WTC11 (cell line): Measurements from ENCODE around the gene PNCK. TPM values are rescaled to one million over a fixed set of nuclear protein-coding genes. Genes with fewer than 3 reads are reported as not detected.

Source experiments
- ATAC-seq: fragments of 200-7000 bp; cut with Tn5 transposase; 2 replicates; pipeline ENCODE4 v1.10.0; 2021; ENCODE audit warnings: mild to moderate bottlenecking, moderate library complexity
- CTCF ChIA-PET: fragments of 300-600 bp; sonication (Branson Sonifier 250); formaldehyde crosslinking; loops from one replicate; lab custom pipeline; 2021; ENCODE audit warnings: antibody characterized with exemption; lab: Charles Lee
- POLR2A ChIA-PET: fragments of 350-600 bp; sonication (Branson Sonifier 250); formaldehyde crosslinking; loops from one replicate; lab custom pipeline; 2021; ENCODE audit warnings: antibody characterized with exemption; lab: Charles Lee
- DNase-seq: peaks from one replicate; pipeline ENCODE4 v3.0.0; 2021; ENCODE audit warnings: low spot score
- H3K27ac Mint-ChIP-seq: 2 replicates; pipeline ENCODE4 v1.8.0; 2021; ENCODE audit warnings: mixed read lengths
- H3K27me3 Mint-ChIP-seq: 2 replicates; pipeline ENCODE4 v1.8.0; 2021; ENCODE audit warnings: low read depth, mild to moderate bottlenecking, moderate library complexity, mixed read lengths
- H3K36me3 Mint-ChIP-seq: 2 replicates; pipeline ENCODE4 v1.8.0; 2021; ENCODE audit warnings: mixed read lengths
- H3K4me1 Mint-ChIP-seq: 2 replicates; pipeline ENCODE4 v1.8.0; 2022; ENCODE audit warnings: mixed read lengths
- H3K4me3 Mint-ChIP-seq: 2 replicates; pipeline ENCODE4 v1.8.0; 2021; ENCODE audit warnings: mild to moderate bottlenecking, moderate library complexity, mixed read lengths
- H3K9me3 Mint-ChIP-seq: 2 replicates; pipeline ENCODE4 v1.8.0; 2021; ENCODE audit warnings: mixed read lengths
- ARID4B ChIP-seq: sonication (generic); formaldehyde crosslinking; IDR thresholded peaks from 2 replicates; pipeline ENCODE4 v1.8.0; 2023; ENCODE audit warnings: missing genetic modification reagents, mild to moderate bottlenecking, borderline replicate concordance
- ATF1 ChIP-seq: sonication (generic); formaldehyde crosslinking; IDR thresholded peaks from 2 replicates; pipeline ENCODE4 v1.8.1; 2023; ENCODE audit warnings: mild to moderate bottlenecking, moderate library complexity, missing genetic modification reagents
- CREB1 ChIP-seq: sonication (generic); formaldehyde crosslinking; IDR thresholded peaks from 2 replicates; pipeline ENCODE4 v1.8.0; 2023; ENCODE audit warnings: mild to moderate bottlenecking, missing genetic modification reagents
- CREM ChIP-seq: sonication (generic); formaldehyde crosslinking; IDR thresholded peaks from 2 replicates; pipeline ENCODE4 v1.8.1; 2022; ENCODE audit warnings: mild to moderate bottlenecking, missing genetic modification reagents, moderate library complexity
- FOXP1 ChIP-seq: sonication (generic); formaldehyde crosslinking; IDR thresholded peaks from 2 replicates; pipeline ENCODE4 v1.8.0; 2022; ENCODE audit warnings: missing genetic modification reagents, mild to moderate bottlenecking, moderate library complexity, borderline replicate concordance
- GABPB1 ChIP-seq: sonication (generic); formaldehyde crosslinking; IDR thresholded peaks from 2 replicates; pipeline ENCODE4 v1.8.1; 2023; ENCODE audit warnings: mild to moderate bottlenecking, missing genetic modification reagents
- GTF2I ChIP-seq: fragments of 250-450 bp; sonication (Bioruptor Pico); conservative IDR thresholded peaks from 2 replicates; pipeline ENCODE4 v1.4.0; 2021; ENCODE audit warnings: mild to moderate bottlenecking
- KAT7 ChIP-seq: sonication (generic); formaldehyde crosslinking; IDR thresholded peaks from 2 replicates; pipeline ENCODE4 v1.8.1; 2023; ENCODE audit warnings: missing genetic modification reagents, mild to moderate bottlenecking, borderline replicate concordance
- MXD4 ChIP-seq: fragments of 250-450 bp; sonication (Bioruptor Pico); IDR thresholded peaks from 2 replicates; pipeline ENCODE4 v1.8.0; 2021; ENCODE audit warnings: mild to moderate bottlenecking, moderate library complexity, borderline replicate concordance
- MYBL2 ChIP-seq: sonication (generic); formaldehyde crosslinking; IDR thresholded peaks from 2 replicates; pipeline ENCODE4 v1.8.1; 2023; ENCODE audit warnings: mild to moderate bottlenecking, moderate library complexity, missing genetic modification reagents
- NR1H2 ChIP-seq: sonication (generic); formaldehyde crosslinking; IDR thresholded peaks from 2 replicates; pipeline ENCODE4 v1.9.0; 2021; ENCODE audit warnings: mild to moderate bottlenecking, moderate library complexity, missing genetic modification reagents
- PREB ChIP-seq: sonication (generic); formaldehyde crosslinking; IDR thresholded peaks from 2 replicates; pipeline ENCODE4 v1.8.1; 2022; ENCODE audit warnings: mild to moderate bottlenecking, missing genetic modification reagents, moderate library complexity, borderline replicate concordance
- SMAD4 ChIP-seq: sonication (generic); formaldehyde crosslinking; IDR thresholded peaks from 2 replicates; pipeline ENCODE4 v1.8.0; 2022; ENCODE audit warnings: mild to moderate bottlenecking, missing genetic modification reagents
- SOX15 ChIP-seq: fragments of 250-450 bp; sonication (Bioruptor Pico); IDR thresholded peaks from 2 replicates; pipeline ENCODE4 v1.9.0; 2021; ENCODE audit warnings: mild to moderate bottlenecking
- TP53 ChIP-seq: sonication (generic); formaldehyde crosslinking; IDR thresholded peaks from 2 replicates; pipeline ENCODE4 v1.8.1; 2023; ENCODE audit warnings: mild to moderate bottlenecking, missing genetic modification reagents
- USF1 ChIP-seq: sonication (generic); formaldehyde crosslinking; IDR thresholded peaks from 2 replicates; pipeline ENCODE4 v1.8.0; 2022; ENCODE audit warnings: mild to moderate bottlenecking, missing genetic modification reagents
- ZNF138 ChIP-seq: sonication (generic); formaldehyde crosslinking; conservative IDR thresholded peaks from 2 replicates; pipeline ENCODE4 v1.8.1; 2022; ENCODE audit warnings: mild to moderate bottlenecking, moderate library complexity, missing genetic modification reagents
- ZNF423 ChIP-seq: fragments of 250-450 bp; sonication (Bioruptor Pico); IDR thresholded peaks from 2 replicates; pipeline ENCODE4 v2.1.2; 2022; ENCODE audit warnings: mild to moderate bottlenecking, moderate library complexity
- ZNF425 ChIP-seq: fragments of 250-450 bp; sonication (Bioruptor Pico); conservative IDR thresholded peaks from 2 replicates; pipeline ENCODE4 v1.9.0; 2021; ENCODE audit warnings: mild to moderate bottlenecking
- total RNA-seq: library from RNA; stranded (reverse); gene quantifications from 3 replicates; pipeline ENCODE4 v1.2.3, GENCODE V29; 2021
- TF ChIP-seq, protein P1 (sequence below): sonication (generic); formaldehyde crosslinking; IDR thresholded peaks from 2 replicates; pipeline ENCODE4 v1.8.1; 2023; ENCODE audit warnings: mild to moderate bottlenecking, missing genetic modification reagents, moderate library complexity
- TF ChIP-seq, protein P2 (sequence below): sonication (generic); formaldehyde crosslinking; IDR thresholded peaks from 2 replicates; pipeline ENCODE4 v1.8.0; 2023; ENCODE audit warnings: mild to moderate bottlenecking, missing genetic modification reagents

The PNCK gene
- total RNA-seq, 1 experiment from 2014 or later, result 8.6 TPM

DNA sequence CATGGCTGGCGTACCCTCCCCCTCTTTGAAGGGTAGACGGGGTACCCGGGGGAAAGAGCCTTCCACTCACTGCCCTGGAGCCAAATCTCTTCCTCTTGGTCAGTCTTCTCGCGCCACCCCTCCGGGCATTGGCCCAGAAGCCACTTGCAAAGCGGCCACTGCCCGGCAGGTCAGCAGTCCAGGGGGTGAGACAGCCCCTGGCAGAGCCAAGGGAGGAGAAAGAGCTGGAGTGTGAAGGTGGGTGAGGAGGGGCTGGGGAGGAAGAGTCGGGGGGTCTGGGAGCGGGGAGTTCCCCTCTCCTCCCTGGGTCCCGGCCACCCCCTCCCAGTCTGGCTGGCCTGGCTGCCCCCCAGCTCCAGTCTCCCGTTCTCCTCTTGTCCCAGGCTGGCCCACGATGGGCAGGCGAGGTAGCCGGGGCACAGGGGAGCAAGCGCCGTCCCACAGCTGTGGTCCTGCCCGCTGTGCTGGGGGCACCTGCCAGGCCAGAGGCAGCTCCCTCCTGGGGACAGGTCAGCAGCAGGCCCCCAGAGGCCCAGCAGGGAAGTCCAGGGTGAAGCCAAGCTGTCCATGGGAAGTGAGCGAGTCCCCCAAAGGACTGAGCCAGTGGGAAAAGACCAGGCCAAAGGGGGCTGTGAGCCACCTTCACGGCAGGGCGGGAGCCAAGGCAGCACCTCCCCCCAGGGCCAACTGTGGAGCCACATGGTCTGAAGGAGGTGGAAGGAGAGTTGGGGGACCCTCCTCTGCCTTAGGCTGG, 48.2 kb downstream of the PNCK start:
- Mint-ChIP-seq H3K36me3 (no peaks in the 10 kb centered on the region), H3K4me3 (no peak overlapping the region), H3K27ac (no peak overlapping the region), H3K27me3 (no peaks in the 10 kb centered on the region; the same call in none of the 2 replicates), H3K4me1 (no peaks in the 10 kb centered on the region), H3K9me3 (no peaks in the 10 kb centered on the region)
- ChIA-PET CTCF (interaction anchor here (2.6 kb wide), 1 partner anchor 11 kb away, joined by 10 read pairs; no protein-coding TSS in a partner anchor), POLR2A (no interaction called here)
- TF ChIP-seq PREB (CRISPR knock-in tag), result no peak
- no peak for TF ChIP-seq KAT7 (CRISPR knock-in tag)
- no peak for TF ChIP-seq TP53 (CRISPR knock-in tag)
- no peak for TF ChIP-seq GABPB1 (CRISPR knock-in tag)
- no peak for TF ChIP-seq CREM (CRISPR knock-in tag)
- TF ChIP-seq SOX15 (CRISPR knock-in tag), result no peak
- TF ChIP-seq, protein P1, sequence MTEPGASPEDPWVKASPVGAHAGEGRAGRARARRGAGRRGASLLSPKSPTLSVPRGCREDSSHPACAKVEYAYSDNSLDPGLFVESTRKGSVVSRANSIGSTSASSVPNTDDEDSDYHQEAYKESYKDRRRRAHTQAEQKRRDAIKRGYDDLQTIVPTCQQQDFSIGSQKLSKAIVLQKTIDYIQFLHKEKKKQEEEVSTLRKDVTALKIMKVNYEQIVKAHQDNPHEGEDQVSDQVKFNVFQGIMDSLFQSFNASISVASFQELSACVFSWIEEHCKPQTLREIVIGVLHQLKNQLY (CRISPR knock-in tag), result no peak
- TF ChIP-seq USF1 (CRISPR knock-in tag), result no peak
- TF ChIP-seq SMAD4 (CRISPR knock-in tag), result no peak
- TF ChIP-seq ZNF425 (CRISPR knock-in tag), result no peak
- TF ChIP-seq MXD4, result no peak
- no peak for TF ChIP-seq ATF1 (CRISPR knock-in tag)
- TF ChIP-seq, protein P2, sequence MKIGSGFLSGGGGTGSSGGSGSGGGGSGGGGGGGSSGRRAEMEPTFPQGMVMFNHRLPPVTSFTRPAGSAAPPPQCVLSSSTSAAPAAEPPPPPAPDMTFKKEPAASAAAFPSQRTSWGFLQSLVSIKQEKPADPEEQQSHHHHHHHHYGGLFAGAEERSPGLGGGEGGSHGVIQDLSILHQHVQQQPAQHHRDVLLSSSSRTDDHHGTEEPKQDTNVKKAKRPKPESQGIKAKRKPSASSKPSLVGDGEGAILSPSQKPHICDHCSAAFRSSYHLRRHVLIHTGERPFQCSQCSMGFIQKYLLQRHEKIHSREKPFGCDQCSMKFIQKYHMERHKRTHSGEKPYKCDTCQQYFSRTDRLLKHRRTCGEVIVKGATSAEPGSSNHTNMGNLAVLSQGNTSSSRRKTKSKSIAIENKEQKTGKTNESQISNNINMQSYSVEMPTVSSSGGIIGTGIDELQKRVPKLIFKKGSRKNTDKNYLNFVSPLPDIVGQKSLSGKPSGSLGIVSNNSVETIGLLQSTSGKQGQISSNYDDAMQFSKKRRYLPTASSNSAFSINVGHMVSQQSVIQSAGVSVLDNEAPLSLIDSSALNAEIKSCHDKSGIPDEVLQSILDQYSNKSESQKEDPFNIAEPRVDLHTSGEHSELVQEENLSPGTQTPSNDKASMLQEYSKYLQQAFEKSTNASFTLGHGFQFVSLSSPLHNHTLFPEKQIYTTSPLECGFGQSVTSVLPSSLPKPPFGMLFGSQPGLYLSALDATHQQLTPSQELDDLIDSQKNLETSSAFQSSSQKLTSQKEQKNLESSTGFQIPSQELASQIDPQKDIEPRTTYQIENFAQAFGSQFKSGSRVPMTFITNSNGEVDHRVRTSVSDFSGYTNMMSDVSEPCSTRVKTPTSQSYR (CRISPR knock-in tag), result no peak
- TF ChIP-seq MYBL2 (CRISPR knock-in tag), result no peak
- no peak for TF ChIP-seq GTF2I (CRISPR knock-in tag)
- DNase-seq (no peak), ATAC-seq (no peak)

DNA sequence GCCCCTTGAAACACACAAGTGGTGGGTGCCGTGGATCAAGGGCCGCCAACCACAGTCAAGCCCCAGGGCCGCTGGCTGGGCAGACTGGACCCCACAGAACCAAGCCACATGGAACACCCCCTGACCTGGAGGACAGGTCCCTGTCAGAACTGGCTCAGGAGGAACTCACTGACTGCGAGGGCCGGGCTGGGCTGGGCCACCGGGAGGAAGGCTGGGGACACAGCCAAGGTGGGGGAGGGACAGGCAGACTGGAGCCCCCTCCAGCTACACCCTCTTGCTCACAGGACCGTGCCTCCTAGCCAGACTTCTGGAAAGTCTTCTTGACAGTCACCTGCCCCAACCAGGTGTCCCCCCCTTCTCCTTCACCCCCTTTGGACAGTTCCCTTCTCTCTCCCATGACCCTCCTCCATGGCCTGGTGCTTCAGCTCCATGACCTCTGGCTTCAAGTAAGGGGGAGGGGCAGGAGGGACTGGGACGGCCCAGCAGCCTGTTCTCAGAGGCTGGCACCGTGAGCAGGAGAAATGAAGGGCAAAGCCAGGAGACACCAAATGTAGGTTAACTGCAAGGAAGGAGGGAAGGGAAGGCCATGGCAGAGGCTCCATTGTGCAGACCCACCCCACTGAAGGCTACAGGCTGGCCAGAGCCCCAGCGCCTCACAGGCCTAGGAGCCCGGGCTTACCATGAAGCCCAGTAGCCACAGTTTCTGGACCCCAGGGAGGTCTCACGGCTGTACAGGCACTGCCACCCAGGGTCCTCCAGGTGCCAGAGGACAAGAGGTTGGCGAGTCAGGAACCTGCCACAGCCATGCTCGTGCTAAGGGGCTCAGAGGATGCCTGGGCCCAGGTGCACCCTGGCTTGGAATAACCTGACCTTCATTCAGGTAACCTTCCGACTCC, 49.2 kb downstream of the PNCK start:
- no peak for ATAC-seq
- POLR2A ChIA-PET, result no interaction called here
- CTCF ChIA-PET, result interaction anchor here (0.6 to 2.6 kb wide), 3 partner anchors 12 to 24 kb away, joined by 3 to 10 read pairs (median 3); no protein-coding TSS in a partner anchor
- Mint-ChIP-seq H3K4me1 (no peaks in the 10 kb centered on the region), H3K27ac (no peak overlapping the region), H3K27me3 (no peaks in the 10 kb centered on the region; the same call in 1 of the 2 replicates), H3K9me3 (no peaks in the 10 kb centered on the region), H3K4me3 (no peak overlapping the region), H3K36me3 (no peaks in the 10 kb centered on the region)
- no peak for DNase-seq
- TF ChIP-seq CREB1 (CRISPR knock-in tag) (no peak), ARID4B (no peak), FOXP1 (no peak), CREM (CRISPR knock-in tag) (no peak), NR1H2 (no peak), ZNF138 (CRISPR knock-in tag) (no peak), ZNF423 (CRISPR knock-in tag) (no peak)
